HepG2 (cell line): ENCODE measurements around the gene FBXO44. TPM values are rescaled to one million over a fixed set of nuclear protein-coding genes. Genes with fewer than 3 reads are reported as not detected.

Source experiments
- ATAC-seq: fragments of 200-7000 bp; cut with Tn5 transposase; 3 replicates; pipeline ENCODE4 v1.9.1; 2020; ENCODE audit warnings: mild to moderate bottlenecking, moderate library complexity
- BruUV-seq: library from RNA; stranded (reverse); fragments of 400-500 nt; replicated peaks from 2 replicates; lab custom pipeline; 2021; lab: Mats Ljungman, UMichigan
- CTCF ChIA-PET: fragments of 300-600 bp; formaldehyde crosslinking; extraction: SDS; loops from one replicate; lab custom pipeline; 2021; ENCODE audit warnings: low total read pairs, inconsistent platforms, low intra/inter-chr PET ratio; lab: Yijun Ruan, JAX
- POLR2A ChIA-PET: fragments of 350-600 bp; sonication (Branson Sonifier 250); formaldehyde crosslinking; loops from one replicate; lab custom pipeline; 2020; ENCODE audit warnings: antibody characterized with exemption, inconsistent platforms; lab: Yijun Ruan, JAX
- DNase-seq: peaks from one replicate; pipeline ENCODE4 v3.0.0-alpha.2; 2015; ENCODE audit warnings: low spot score
- FAIRE-seq: peaks from 3 replicates; lab custom pipeline; 2011; peaks lifted over from hg19 to GRCh38; lab: Jason Lieb, UNC
- H2AFZ ChIP-seq: one replicate; pipeline ENCODE4 v1.6.1; 2011; ENCODE audit warnings: low read length, inconsistent platforms
- H3K27ac ChIP-seq: fragments of 300-600 bp; 3 replicates; pipeline ENCODE4 v1.8.0; 2011; ENCODE audit warnings: mixed run types, mild to moderate bottlenecking, mixed read lengths, low read length, inconsistent platforms; ENCODE audit not compliant: insufficient read depth; ENCODE audit errors: extremely low read length
- H3K27me3 ChIP-seq, 2 experiments: fragments of 200-600 bp in 1 of 2; 2 replicates in 1 of 2; 3 replicates in 1 of 2; pipeline versions ENCODE4 v1.6.0 to v1.8.0; 2011; ENCODE audit warnings: low read length in 2 of 2, mild to moderate bottlenecking in 2 of 2, moderate library complexity in 2 of 2, inconsistent platforms in 1 of 2; ENCODE audit not compliant: insufficient read depth in 2 of 2, control insufficient read depth in 1 of 2
- H3K36me3 ChIP-seq, 2 experiments: fragments of 200-600 bp in 1 of 2; replicated peaks in 1 of 2; 2 replicates in 1 of 2; 3 replicates in 1 of 2; pipeline versions ENCODE4 v1.5.1 to v1.8.0; 2011; ENCODE audit warnings: low read length in 2 of 2, inconsistent platforms in 1 of 2; ENCODE audit not compliant: insufficient read depth in 2 of 2, control insufficient read depth in 1 of 2
- H3K4me1 ChIP-seq: 2 replicates; pipeline ENCODE4 v1.5.1; 2012; ENCODE audit warnings: low read length, inconsistent platforms; ENCODE audit not compliant: insufficient read depth
- H3K4me2 ChIP-seq: 2 replicates; pipeline ENCODE4 v1.6.0; 2011; ENCODE audit warnings: low read depth, low read length, inconsistent platforms
- H3K4me3 ChIP-seq, 3 experiments: fragments of 200-600 bp in 1 of 3; sonication (generic), shearing (Covaris generic) in 1 of 3; replicated peaks in 1 of 3; 2 replicates each; pipeline ENCODE4 v1.5.1; 2011 to 2016; ENCODE audit warnings: low read length in 3 of 3, inconsistent platforms in 2 of 3, low read depth in 2 of 3, mild to moderate bottlenecking in 2 of 3, control low read depth in 1 of 3, mixed read lengths in 1 of 3; ENCODE audit not compliant: insufficient read depth in 1 of 3
- H3K79me2 ChIP-seq: one replicate; pipeline ENCODE4 v1.6.1; 2011; ENCODE audit warnings: low read length, inconsistent platforms; ENCODE audit not compliant: insufficient read depth
- H3K9ac ChIP-seq: 2 replicates; pipeline ENCODE4 v1.6.0; 2011; ENCODE audit warnings: mild to moderate bottlenecking, low read depth, low read length, inconsistent platforms; ENCODE audit not compliant: insufficient read depth
- H3K9me3 ChIP-seq: 2 replicates; pipeline ENCODE4 v1.5.1; 2012; ENCODE audit warnings: mild to moderate bottlenecking, low read length
- H4K20me1 ChIP-seq: 2 replicates; pipeline ENCODE4 v1.6.0; 2011; ENCODE audit warnings: inconsistent platforms, mild to moderate bottlenecking, low read length, moderate library complexity; ENCODE audit not compliant: insufficient read depth
- ATAD3A ChIP-seq: sonication (generic); formaldehyde crosslinking; IDR thresholded peaks from 2 replicates; pipeline ENCODE4 v1.4.0; 2020; ENCODE audit warnings: missing genetic modification reagents
- CBX2 ChIP-seq, 2 experiments: fragments of 200-600 bp in 1 of 2; sonication (generic); formaldehyde crosslinking in 1 of 2; IDR thresholded peaks; 2 replicates each; pipeline versions ENCODE4 v1.7.0 to v1.8.1; 2018 to 2022; ENCODE audit warnings: low read depth in 2 of 2, low read length in 1 of 2, mild to moderate bottlenecking in 1 of 2, missing genetic modification reagents in 1 of 2
- DPF2 ChIP-seq: sonication (generic); formaldehyde crosslinking; IDR thresholded peaks from 2 replicates; pipeline ENCODE4 v1.4.0; 2020; ENCODE audit warnings: mild to moderate bottlenecking, low read depth, missing genetic modification reagents, borderline replicate concordance
- EEA1 ChIP-seq: sonication (generic); formaldehyde crosslinking; IDR thresholded peaks from 2 replicates; pipeline ENCODE4 v1.5.1; 2020; ENCODE audit warnings: mild to moderate bottlenecking, missing genetic modification reagents, borderline replicate concordance
- GPN1 ChIP-seq: sonication (generic); formaldehyde crosslinking; IDR thresholded peaks from 2 replicates; pipeline ENCODE4 v1.5.1; 2020; ENCODE audit warnings: missing genetic modification reagents, borderline replicate concordance
- MED13 ChIP-seq: sonication (generic); formaldehyde crosslinking; IDR thresholded peaks from 2 replicates; pipeline ENCODE4 v1.5.0; 2020; ENCODE audit warnings: missing genetic modification reagents
- ZBTB25 ChIP-seq: IDR thresholded peaks from 2 replicates; pipeline ENCODE4 v1.6.1; 2018; ENCODE audit warnings: missing genetic modification reagents
- ZNF513 ChIP-seq: sonication (generic); formaldehyde crosslinking; conservative IDR thresholded peaks from 2 replicates; pipeline ENCODE4 v1.5.0; 2020; ENCODE audit warnings: missing genetic modification reagents
- ZNF629 ChIP-seq: sonication (generic); formaldehyde crosslinking; conservative IDR thresholded peaks from 2 replicates; pipeline ENCODE4 v1.5.0; 2020; ENCODE audit warnings: missing genetic modification reagents
- ZNF768 ChIP-seq: sonication (generic); formaldehyde crosslinking; IDR thresholded peaks from 2 replicates; pipeline ENCODE4 v1.4.0; 2020; ENCODE audit warnings: missing genetic modification reagents
- WGBS: methylation state at CpG from one replicate; pipeline ENCODE4 v1.1.6; 2017; ENCODE audit warnings: low lambda C conversion rate; 5-methylcytosine and 5-hydroxymethylcytosine counted together
- in situ Hi-C: cut with HindIII; loops from 2 replicates; pipeline ENCODE4 v1.10.0; 2017; ENCODE audit warnings: low pct_unique_long_range_greater_than_20kb; ENCODE audit not compliant: extremely low pct_ligation_motif_present
- intact Hi-C: fragments of 100-400 bp; cut with micrococcal nuclease; formaldehyde crosslinking; loops from one replicate; pipeline ENCODE4 v1.10.0; 2022; ENCODE audit not compliant: unreplicated experiment
- polyA plus RNA-seq, 8 experiments: library from polyadenylated mRNA; depleted of rRNA in 3 of 8; stranded (reverse) in 7 of 8; unstranded in 1 of 8; fragments of >200 nt; fragmentation: Illumina TruSeq in 4 of 8; extraction: Trizol in 4 of 8; gene quantifications; 2 replicates each; pipeline versions ENCODE4 v1.2.1 to v1.2.3, GENCODE V29; 2011 to 2016; ENCODE audit warnings: low read depth in 4 of 8, missing spikeins in 1 of 8, mixed read lengths in 1 of 8; ENCODE audit not compliant: insufficient read depth in 1 of 8
- total RNA-seq, 5 experiments: library from RNA; depleted of rRNA; stranded (reverse); fragments of >200 nt; fragmentation: Illumina TruSeq; extraction: Trizol; gene quantifications; 2 replicates each; pipeline ENCODE4 v1.2.3, GENCODE V29; 2016; ENCODE audit warnings: low read depth in 1 of 5
- TF ChIP-seq, protein P1 (sequence below): sonication (generic); formaldehyde crosslinking; IDR thresholded peaks from 2 replicates; pipeline ENCODE4 v1.4.0; 2020; ENCODE audit warnings: missing genetic modification reagents

Gene FBXO44
- total and polyA plus RNA-seq, 2 of the 13 experiments (the other 11 are each of a cell fraction or from before 2014, with no cell fraction given) = 22.4 to 27.9 TPM

DNA sequence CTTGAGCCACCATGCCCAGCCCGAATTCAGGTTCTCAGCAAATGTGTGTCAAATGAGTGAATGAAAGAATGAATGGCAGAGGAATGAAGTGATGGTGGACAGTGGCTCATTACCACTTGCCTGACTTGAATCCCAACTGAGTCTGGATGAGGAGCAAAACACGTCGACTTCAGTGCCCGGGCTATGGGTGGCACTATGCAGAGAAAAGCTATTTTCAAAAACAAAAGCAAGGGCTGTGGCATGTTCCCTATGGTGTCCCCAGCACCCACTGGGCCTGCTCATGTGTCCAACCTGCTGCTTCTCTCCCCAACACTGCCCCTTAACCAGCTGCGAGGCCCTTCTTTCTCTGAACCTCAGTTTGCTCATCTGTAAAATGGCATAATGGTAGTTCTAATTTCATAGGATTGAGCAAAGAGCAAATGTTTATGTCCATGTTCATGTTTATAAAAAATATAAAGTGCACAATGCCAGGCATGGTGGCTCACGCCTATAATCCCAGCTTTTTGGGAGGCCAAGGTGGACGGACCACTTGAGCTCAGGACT lies 30.6 kb downstream of the FBXO44 start:
- FAIRE-seq (no peak), ATAC-seq (no peak), DNase-seq (no peak)
- H4K20me1 ChIP-seq = no peaks in the 10 kb centered on the region
- ChIA-PET CTCF (no interaction called here), POLR2A (interaction anchor here (1.5 kb wide), 1 partner anchor 14 kb away, joined by 3 read pairs; no protein-coding TSS in a partner anchor)
- no peak overlapping the region for H3K4me2 ChIP-seq
- WGBS = 48% methylated on average over 7 of the region's 7 CpGs
- intact Hi-C loops (no loop called here), in situ Hi-C loops (no loop called here)
- H3K4me3 ChIP-seq = no peak overlapping the region
- peaks cover 6 to 59% of the 10 kb centered on the region in 2 experiments; a peak in 4 of 5 replicates for H3K27me3 ChIP-seq
- H3K36me3 ChIP-seq = no peaks in the 10 kb centered on the region
- BruUV-seq = no TSS peak
- no peaks in the 10 kb centered on the region for H3K9me3 ChIP-seq
- H3K27ac ChIP-seq = no peak overlapping the region
- peaks cover 20% of the 10 kb centered on the region for H3K4me1 ChIP-seq
- TF ChIP-seq ZNF629 (CRISPR knock-in tag) (peak; percentile 85), ATAD3A (CRISPR knock-in tag) (no peak)
- H3K79me2 ChIP-seq = no peaks in the 10 kb centered on the region
- no peak overlapping the region for H3K9ac ChIP-seq
- no peak overlapping the region for H2AFZ ChIP-seq

- no TSS peak for BruUV-seq
- TF ChIP-seq CBX2 (IDR thresholded peaks at IDR 0.05; ENCODE audit: low read depth, low read length) = no peak
- no peak for TF ChIP-seq CBX2 (CRISPR knock-in tag; IDR thresholded peaks at IDR 0.05; ENCODE audit: low read depth)
- no peak for TF ChIP-seq DPF2 (CRISPR knock-in tag)
- TF ChIP-seq MED13 (CRISPR knock-in tag) = no peak
- no peak for TF ChIP-seq EEA1 (CRISPR knock-in tag)
- TF ChIP-seq, protein P1, sequence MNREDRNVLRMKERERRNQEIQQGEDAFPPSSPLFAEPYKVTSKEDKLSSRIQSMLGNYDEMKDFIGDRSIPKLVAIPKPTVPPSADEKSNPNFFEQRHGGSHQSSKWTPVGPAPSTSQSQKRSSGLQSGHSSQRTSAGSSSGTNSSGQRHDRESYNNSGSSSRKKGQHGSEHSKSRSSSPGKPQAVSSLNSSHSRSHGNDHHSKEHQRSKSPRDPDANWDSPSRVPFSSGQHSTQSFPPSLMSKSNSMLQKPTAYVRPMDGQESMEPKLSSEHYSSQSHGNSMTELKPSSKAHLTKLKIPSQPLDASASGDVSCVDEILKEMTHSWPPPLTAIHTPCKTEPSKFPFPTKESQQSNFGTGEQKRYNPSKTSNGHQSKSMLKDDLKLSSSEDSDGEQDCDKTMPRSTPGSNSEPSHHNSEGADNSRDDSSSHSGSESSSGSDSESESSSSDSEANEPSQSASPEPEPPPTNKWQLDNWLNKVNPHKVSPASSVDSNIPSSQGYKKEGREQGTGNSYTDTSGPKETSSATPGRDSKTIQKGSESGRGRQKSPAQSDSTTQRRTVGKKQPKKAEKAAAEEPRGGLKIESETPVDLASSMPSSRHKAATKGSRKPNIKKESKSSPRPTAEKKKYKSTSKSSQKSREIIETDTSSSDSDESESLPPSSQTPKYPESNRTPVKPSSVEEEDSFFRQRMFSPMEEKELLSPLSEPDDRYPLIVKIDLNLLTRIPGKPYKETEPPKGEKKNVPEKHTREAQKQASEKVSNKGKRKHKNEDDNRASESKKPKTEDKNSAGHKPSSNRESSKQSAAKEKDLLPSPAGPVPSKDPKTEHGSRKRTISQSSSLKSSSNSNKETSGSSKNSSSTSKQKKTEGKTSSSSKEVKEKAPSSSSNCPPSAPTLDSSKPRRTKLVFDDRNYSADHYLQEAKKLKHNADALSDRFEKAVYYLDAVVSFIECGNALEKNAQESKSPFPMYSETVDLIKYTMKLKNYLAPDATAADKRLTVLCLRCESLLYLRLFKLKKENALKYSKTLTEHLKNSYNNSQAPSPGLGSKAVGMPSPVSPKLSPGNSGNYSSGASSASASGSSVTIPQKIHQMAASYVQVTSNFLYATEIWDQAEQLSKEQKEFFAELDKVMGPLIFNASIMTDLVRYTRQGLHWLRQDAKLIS (CRISPR knock-in tag) = no peak
- TF ChIP-seq ZNF768 = no peak
- no peak for TF ChIP-seq ZBTB25
- TF ChIP-seq ZNF513 (CRISPR knock-in tag) = no peak
- TF ChIP-seq GPN1 (CRISPR knock-in tag) = no peak
Observed at GRCh38 chr1:11688506-11688905, 33.8 kb downstream of the FBXO44 start.

More at GRCh38 chr1:11688506-11688905, 33.8 kb downstream of the FBXO44 start:
- Histone ChIP-seq H3K4me1 (peaks cover 15% of the 10 kb centered on the region), H2AFZ (no peak overlapping the region), H3K9me3 (no peaks in the 10 kb centered on the region), H3K9ac (no peak overlapping the region), H3K4me3 (no peak overlapping the region), H4K20me1 (no peaks in the 10 kb centered on the region), H3K36me3 (no peaks in the 10 kb centered on the region), H3K27me3 (peaks cover 10 to 67% of the 10 kb centered on the region in 2 experiments), H3K27ac (no peak overlapping the region), H3K4me2 (no peak overlapping the region), H3K79me2 (no peaks in the 10 kb centered on the region)
- intact Hi-C loops (no loop called here), in situ Hi-C loops (no loop called here)
- no peak for FAIRE-seq
- no peak for ATAC-seq
- ChIA-PET CTCF (no interaction called here), POLR2A (no interaction called here)
- no peak for DNase-seq
- WGBS = 42% methylated on average over 4 of the region's 4 CpGs
